Hepatocyte (in vitro differentiated cells): ENCODE results near the gene ADGRB3. TPM values are rescaled to one million over a fixed set of nuclear protein-coding genes. Genes with fewer than 3 reads are reported as not detected.
A peak's percentile ranks its signal among the peaks of the same experiment; 100 is the strongest.

Experiments
- DNase-seq: peaks from one replicate; pipeline ENCODE4 v3.0.0-alpha.2; 2016; ENCODE audit warnings: low spot score
- H2AFZ ChIP-seq: fragments of 200-600 bp; sonication (generic); 2 replicates; pipeline ENCODE4 v1.6.0; 2016; ENCODE audit warnings: antibody characterized with exemption, mild to moderate bottlenecking
- H3K27ac ChIP-seq: fragments of 200-600 bp; sonication (generic); 2 replicates; pipeline ENCODE4 v1.5.1; 2016; ENCODE audit warnings: mild to moderate bottlenecking
- H3K27me3 ChIP-seq: fragments of 200-600 bp; sonication (generic); 2 replicates; pipeline ENCODE4 v1.6.1; 2016
- H3K36me3 ChIP-seq: fragments of 200-600 bp; sonication (generic); replicated peaks from 2 replicates; pipeline ENCODE4 v1.5.1; 2016; ENCODE audit warnings: low read depth; ENCODE audit not compliant: insufficient read depth
- H3K4me1 ChIP-seq: fragments of 200-600 bp; sonication (generic); 2 replicates; pipeline ENCODE4 v1.5.1; 2016; ENCODE audit warnings: mild to moderate bottlenecking, moderate library complexity; ENCODE audit not compliant: insufficient read depth
- H3K4me2 ChIP-seq: fragments of 200-600 bp; sonication (generic); 2 replicates; pipeline ENCODE4 v1.6.0; 2016
- H3K4me3 ChIP-seq: fragments of 200-600 bp; sonication (generic); 2 replicates; pipeline ENCODE4 v1.5.1; 2016; ENCODE audit warnings: mild to moderate bottlenecking
- H3K79me2 ChIP-seq: fragments of 200-600 bp; sonication (generic); 2 replicates; pipeline ENCODE4 v1.6.0; 2017; ENCODE audit warnings: mild to moderate bottlenecking
- H3K9me2 ChIP-seq: fragments of 200-600 bp; sonication (generic); replicated peaks from 2 replicates; pipeline ENCODE4 v1.6.0; 2017; ENCODE audit warnings: mild to moderate bottlenecking; ENCODE audit not compliant: insufficient read depth
- H3K9me3 ChIP-seq: fragments of 200-600 bp; sonication (generic); 2 replicates; pipeline ENCODE4 v1.5.1; 2016; ENCODE audit warnings: low read depth, mild to moderate bottlenecking
- H4K20me1 ChIP-seq: fragments of 200-600 bp; sonication (generic); 2 replicates; pipeline ENCODE4 v1.6.0; 2016; ENCODE audit warnings: mild to moderate bottlenecking; ENCODE audit not compliant: insufficient read depth, poor library complexity, severe bottlenecking
- EZH2 ChIP-seq: fragments of 200-600 bp; sonication (generic); IDR thresholded peaks from 2 replicates; pipeline ENCODE4 v1.6.1; 2016; ENCODE audit warnings: antibody characterized with exemption, mild to moderate bottlenecking, borderline replicate concordance
- EZH2phosphoT487 ChIP-seq: fragments of 200-600 bp; sonication (generic); IDR thresholded peaks from one replicate; pipeline ENCODE4 v1.6.1; 2018; ENCODE audit warnings: antibody characterized with exemption, mild to moderate bottlenecking, low read depth, moderate library complexity; ENCODE audit not compliant: unreplicated experiment, severe bottlenecking
- WGBS: methylation state at CpG from one replicate; pipeline ENCODE4 v1.1.6; 2016; ENCODE audit warnings: low lambda C conversion rate; ENCODE audit errors: missing lambda C conversion rate; 5-methylcytosine and 5-hydroxymethylcytosine counted together
- polyA plus RNA-seq: library from polyadenylated mRNA; unstranded; fragments of >200 nt; fragmentation: Nextera tagmentation; extraction: Ambion mirVana; gene quantifications from 2 replicates; pipeline ENCODE4 v1.2.1, GENCODE V29; 2016
- total RNA-seq: library from RNA; depleted of rRNA; stranded (reverse); fragments of >200 nt; gene quantifications from 2 replicates; pipeline ENCODE4 v1.2.3, GENCODE V29; 2014
- TF ChIP-seq, protein P1 (sequence below): fragments of 200-600 bp; sonication (generic); IDR thresholded peaks from 2 replicates; pipeline ENCODE4 v1.5.1; 2016; ENCODE audit warnings: antibody characterized with exemption, mild to moderate bottlenecking; ENCODE audit not compliant: poor library complexity

ADGRB3 gene
- total and polyA plus RNA-seq, 2 experiments from 2014 or later: 0.17 to 2.2 TPM

DNA sequence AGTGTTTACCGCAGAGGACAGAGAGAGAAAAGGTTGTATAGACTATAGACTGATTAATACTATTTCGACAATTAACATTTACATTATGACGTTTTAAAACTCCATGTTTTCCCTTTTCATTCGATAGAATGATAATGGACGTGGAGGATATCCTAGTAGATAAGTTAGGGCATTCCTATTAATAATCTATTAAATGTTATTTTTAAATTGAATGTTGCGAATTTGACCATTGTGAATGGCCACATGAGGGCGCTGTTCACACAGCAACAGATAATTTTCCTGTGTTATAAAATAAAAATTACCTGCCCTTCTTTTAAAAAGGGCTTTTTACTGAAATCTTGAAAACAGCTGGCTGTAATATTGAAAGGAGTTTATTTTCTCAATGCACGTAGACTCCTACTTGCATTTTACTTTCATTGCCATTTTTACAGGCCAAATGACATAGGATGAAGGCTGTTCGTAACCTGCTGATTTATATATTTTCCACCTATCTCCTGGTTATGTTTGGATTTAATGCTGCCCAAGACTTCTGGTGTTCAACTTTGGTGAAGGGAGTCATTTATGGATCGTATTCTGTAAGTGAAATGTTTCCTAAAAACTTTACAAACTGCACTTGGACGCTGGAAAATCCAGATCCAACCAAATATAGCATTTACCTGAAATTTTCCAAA, 3.3 kb downstream of the ADGRB3 start:
- Histone ChIP-seq H2AFZ (no peak overlapping the region), H3K9me2 (no peaks in the 10 kb centered on the region), H4K20me1 (no peaks in the 10 kb centered on the region), H3K4me2 (peak overlapping the region; percentile 93), H3K4me1 (no peaks in the 10 kb centered on the region), H3K36me3 (no peaks in the 10 kb centered on the region), H3K27ac (no peak overlapping the region), H3K9me3 (peaks cover under 1% of the 10 kb centered on the region), H3K27me3 (peaks cover 65% of the 10 kb centered on the region), H3K79me2 (no peaks in the 10 kb centered on the region), H3K4me3 (no peak overlapping the region)
- WGBS: 25% methylated on average over 11 of the region's 11 CpGs
- DNase-seq: peak; percentile 55
- no peak for TF ChIP-seq EZH2phosphoT487
- TF ChIP-seq, protein P1, sequence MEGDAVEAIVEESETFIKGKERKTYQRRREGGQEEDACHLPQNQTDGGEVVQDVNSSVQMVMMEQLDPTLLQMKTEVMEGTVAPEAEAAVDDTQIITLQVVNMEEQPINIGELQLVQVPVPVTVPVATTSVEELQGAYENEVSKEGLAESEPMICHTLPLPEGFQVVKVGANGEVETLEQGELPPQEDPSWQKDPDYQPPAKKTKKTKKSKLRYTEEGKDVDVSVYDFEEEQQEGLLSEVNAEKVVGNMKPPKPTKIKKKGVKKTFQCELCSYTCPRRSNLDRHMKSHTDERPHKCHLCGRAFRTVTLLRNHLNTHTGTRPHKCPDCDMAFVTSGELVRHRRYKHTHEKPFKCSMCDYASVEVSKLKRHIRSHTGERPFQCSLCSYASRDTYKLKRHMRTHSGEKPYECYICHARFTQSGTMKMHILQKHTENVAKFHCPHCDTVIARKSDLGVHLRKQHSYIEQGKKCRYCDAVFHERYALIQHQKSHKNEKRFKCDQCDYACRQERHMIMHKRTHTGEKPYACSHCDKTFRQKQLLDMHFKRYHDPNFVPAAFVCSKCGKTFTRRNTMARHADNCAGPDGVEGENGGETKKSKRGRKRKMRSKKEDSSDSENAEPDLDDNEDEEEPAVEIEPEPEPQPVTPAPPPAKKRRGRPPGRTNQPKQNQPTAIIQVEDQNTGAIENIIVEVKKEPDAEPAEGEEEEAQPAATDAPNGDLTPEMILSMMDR: peak; percentile 87

DNA sequence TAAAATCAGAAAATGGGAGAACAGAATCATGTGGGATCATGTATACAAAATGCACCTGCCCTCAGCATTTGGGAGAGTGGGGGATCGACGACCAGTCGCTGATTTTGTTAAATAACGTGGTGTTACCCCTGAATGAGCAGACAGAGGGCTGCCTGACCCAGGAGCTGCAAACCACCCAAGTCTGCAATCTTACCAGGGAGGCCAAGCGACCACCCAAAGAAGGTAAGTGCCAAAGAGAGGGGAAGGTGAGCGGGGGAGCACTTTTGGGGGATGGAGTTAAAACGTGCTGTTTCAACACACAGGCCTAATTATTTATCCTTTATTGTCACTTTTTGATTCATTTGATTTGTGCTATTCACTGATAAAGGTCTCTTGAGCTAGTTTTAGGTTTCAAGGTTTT, 4.1 kb downstream of the ADGRB3 start:
- Histone ChIP-seq H4K20me1 (no peaks in the 10 kb centered on the region), H3K27me3 (peaks cover 57% of the 10 kb centered on the region), H3K4me2 (no peak overlapping the region)

DNA sequence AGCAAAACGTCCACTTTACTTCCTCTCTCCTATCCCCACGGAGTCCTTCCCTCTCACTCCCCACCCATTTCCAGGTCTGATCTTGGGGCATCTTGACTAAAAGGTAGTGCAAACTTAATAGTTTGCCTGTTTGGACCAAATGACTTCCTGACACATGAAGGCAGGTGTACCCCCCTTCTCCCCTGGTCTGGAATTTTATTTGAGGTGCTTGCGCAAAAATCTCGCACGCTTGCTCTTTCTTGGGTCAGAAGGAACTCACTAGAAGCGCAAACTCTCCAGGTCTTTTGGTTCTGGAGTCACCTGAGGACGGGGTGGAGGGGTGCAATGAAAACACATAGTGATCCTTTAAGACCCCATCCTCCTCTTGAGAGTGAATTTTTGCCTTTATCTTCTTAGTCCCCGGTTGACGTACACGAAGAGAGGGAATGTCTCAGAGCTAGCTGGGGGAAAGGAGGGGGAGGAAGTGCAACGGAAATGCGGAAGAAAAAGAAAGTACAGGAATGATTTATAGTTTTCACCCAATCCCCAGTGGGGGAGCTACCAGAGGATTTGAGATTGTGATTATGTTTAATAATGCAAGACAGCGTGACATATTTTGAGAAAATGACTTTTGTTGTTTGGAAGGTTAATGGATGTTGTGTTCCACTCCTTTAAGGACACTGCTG, 4.9 kb downstream of the ADGRB3 start:
- H4K20me1 ChIP-seq: no peaks in the 10 kb centered on the region
- H3K27ac ChIP-seq: no peak overlapping the region
- no peaks in the 10 kb centered on the region for H3K4me1 ChIP-seq
- no peak for DNase-seq
- no peaks in the 10 kb centered on the region for H3K36me3 ChIP-seq
- peak overlapping the region; percentile 73 for H3K4me2 ChIP-seq
- 8% methylated on average over 13 of the region's 13 CpGs for WGBS
- H3K9me3 ChIP-seq: no peaks in the 10 kb centered on the region
- H3K4me3 ChIP-seq: peak overlapping the region; percentile 20
- H3K79me2 ChIP-seq: no peaks in the 10 kb centered on the region
- peaks cover 52% of the 10 kb centered on the region for H3K27me3 ChIP-seq
- no peak overlapping the region for H2AFZ ChIP-seq
- TF ChIP-seq EZH2 (no peak), EZH2phosphoT487 (no peak)
- TF ChIP-seq, protein P1: no peak
- H3K9me2 ChIP-seq: no peaks in the 10 kb centered on the region

More for the DNA sequence above, 4.1 kb downstream of the ADGRB3 start:
- H3K4me3 ChIP-seq: no peak overlapping the region
- no peaks in the 10 kb centered on the region for H3K9me3 ChIP-seq
- no peak overlapping the region for H3K27ac ChIP-seq
- H3K4me1 ChIP-seq: no peaks in the 10 kb centered on the region
- TF ChIP-seq, protein P1: no peak
- TF ChIP-seq EZH2phosphoT487 (no peak), EZH2 (no peak)
- WGBS: 34% methylated on average over 7 of the region's 7 CpGs
- H3K9me2 ChIP-seq: no peaks in the 10 kb centered on the region
- H2AFZ ChIP-seq: no peak overlapping the region
- DNase-seq: no peak
- no peaks in the 10 kb centered on the region for H3K36me3 ChIP-seq
- no peaks in the 10 kb centered on the region for H3K79me2 ChIP-seq
